WERI-Rb-1 (cell line): Measurements from ENCODE around the gene CCDC183.
A peak's percentile ranks its signal among the peaks of the same experiment; 100 is the strongest.

Experiments
- DNase-seq: peaks from one replicate; pipeline ENCODE4 v3.0.0-alpha.2; 2020
- H3K27ac ChIP-seq: fragments of 250-450 bp; sonication (Bioruptor Pico); 2 replicates; pipeline ENCODE4 v1.5.1; 2020; ENCODE audit warnings: mild to moderate bottlenecking, moderate library complexity
- H3K27me3 ChIP-seq: fragments of 250-450 bp; sonication (Bioruptor Pico); 2 replicates; pipeline ENCODE4 v1.5.1; 2021; ENCODE audit warnings: mild to moderate bottlenecking, low read depth, moderate library complexity; ENCODE audit not compliant: insufficient read depth, severe bottlenecking
- H3K36me3 ChIP-seq: fragments of 250-450 bp; sonication (Bioruptor Pico); 2 replicates; pipeline ENCODE4 v1.5.1; 2020; ENCODE audit warnings: mild to moderate bottlenecking, moderate library complexity
- H3K4me3 ChIP-seq: 2 replicates; pipeline ENCODE4 v1.5.1; 2011; ENCODE audit warnings: low read depth, mild to moderate bottlenecking, control low read depth, low read length
- H3K9me3 ChIP-seq: fragments of 250-450 bp; sonication (Bioruptor Pico); 2 replicates; pipeline ENCODE4 v1.5.1; 2021; ENCODE audit warnings: mild to moderate bottlenecking, moderate library complexity; ENCODE audit not compliant: severe bottlenecking
- TF ChIP-seq, protein P1 (sequence below): IDR thresholded peaks from 2 replicates; pipeline ENCODE4 v1.5.1; 2011; ENCODE audit warnings: low read depth, mild to moderate bottlenecking, control low read depth, inconsistent platforms, low read length

Gene CCDC183

DNA sequence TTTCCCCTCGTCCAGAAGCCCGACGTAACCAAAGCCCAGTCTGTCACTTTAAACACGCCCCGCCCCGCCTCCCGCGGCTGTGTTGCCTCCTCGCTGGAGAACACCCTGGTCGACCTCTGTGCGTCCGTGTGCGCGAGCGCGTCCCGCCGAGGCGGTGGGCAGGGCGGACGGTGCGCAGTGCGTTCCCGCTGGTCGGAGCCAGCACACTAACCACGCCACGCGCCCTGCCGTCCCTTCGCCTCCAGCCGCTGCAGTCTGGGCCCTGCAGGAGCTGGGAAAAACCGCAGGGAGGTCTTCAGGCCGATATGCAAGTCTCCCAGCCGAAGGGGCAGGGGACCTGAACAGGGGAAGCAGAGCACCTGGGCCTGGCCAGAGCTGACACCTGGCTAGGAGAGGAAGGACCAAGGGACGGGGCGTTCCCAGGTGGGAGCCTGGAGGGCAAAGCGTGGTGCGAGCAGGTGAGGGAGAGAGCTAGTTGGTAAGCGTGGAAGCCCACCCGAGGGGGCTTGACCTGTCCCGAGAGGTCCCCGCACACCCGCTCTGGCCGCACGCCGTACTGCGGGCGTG lies 51.8 kb downstream of the CCDC183 start:
- peak; percentile 92 for DNase-seq
- no peaks in the 10 kb centered on the region for H3K9me3 ChIP-seq
- H3K36me3 ChIP-seq = peaks cover 33% of the 10 kb centered on the region
- H3K4me3 ChIP-seq = peak overlapping the region; percentile 72
- H3K27ac ChIP-seq = peak overlapping the region; percentile 98
- H3K27me3 ChIP-seq = no peaks in the 10 kb centered on the region
- TF ChIP-seq, protein P1, sequence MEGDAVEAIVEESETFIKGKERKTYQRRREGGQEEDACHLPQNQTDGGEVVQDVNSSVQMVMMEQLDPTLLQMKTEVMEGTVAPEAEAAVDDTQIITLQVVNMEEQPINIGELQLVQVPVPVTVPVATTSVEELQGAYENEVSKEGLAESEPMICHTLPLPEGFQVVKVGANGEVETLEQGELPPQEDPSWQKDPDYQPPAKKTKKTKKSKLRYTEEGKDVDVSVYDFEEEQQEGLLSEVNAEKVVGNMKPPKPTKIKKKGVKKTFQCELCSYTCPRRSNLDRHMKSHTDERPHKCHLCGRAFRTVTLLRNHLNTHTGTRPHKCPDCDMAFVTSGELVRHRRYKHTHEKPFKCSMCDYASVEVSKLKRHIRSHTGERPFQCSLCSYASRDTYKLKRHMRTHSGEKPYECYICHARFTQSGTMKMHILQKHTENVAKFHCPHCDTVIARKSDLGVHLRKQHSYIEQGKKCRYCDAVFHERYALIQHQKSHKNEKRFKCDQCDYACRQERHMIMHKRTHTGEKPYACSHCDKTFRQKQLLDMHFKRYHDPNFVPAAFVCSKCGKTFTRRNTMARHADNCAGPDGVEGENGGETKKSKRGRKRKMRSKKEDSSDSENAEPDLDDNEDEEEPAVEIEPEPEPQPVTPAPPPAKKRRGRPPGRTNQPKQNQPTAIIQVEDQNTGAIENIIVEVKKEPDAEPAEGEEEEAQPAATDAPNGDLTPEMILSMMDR = no peak

DNA sequence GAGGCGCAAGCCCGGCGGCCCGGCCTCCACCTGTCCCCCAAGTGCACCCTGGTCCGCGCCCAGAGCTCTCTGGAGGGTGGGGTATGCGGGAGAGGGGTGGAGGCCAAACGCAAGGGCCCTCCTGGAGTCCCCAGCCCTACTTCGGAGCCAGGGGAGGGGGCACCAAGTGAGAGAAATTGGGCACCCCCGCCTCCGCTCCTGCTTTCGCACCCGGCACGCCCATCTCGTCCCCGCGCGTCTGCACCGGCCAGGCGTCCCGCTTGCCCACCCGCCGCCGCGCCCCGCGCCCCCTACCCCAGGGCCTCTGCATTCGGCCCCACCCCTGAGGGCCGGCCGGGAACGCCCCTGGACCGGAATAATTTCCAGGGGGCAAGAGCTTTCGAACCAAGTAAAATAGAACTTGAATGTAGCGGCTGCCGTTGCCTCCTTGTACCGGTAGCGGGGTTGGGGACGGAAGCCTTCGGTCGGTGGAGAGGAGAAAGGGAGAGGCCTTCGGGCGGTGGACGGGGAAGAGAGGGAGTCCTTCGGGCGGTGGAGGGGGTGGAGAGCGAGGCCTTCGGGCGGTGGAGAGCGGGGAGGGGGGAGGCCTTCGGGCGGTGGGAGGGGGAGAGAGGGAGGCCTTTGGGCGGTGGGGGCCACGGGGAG lies 52.4 kb downstream of the CCDC183 start:
- Histone ChIP-seq H3K36me3 (peaks cover 33% of the 10 kb centered on the region), H3K27me3 (no peaks in the 10 kb centered on the region), H3K27ac (peak overlapping the region; percentile 98), H3K4me3 (peak overlapping the region; percentile 72), H3K9me3 (no peaks in the 10 kb centered on the region)
- DNase-seq = no peak
- TF ChIP-seq, protein P1 = no peak

DNA sequence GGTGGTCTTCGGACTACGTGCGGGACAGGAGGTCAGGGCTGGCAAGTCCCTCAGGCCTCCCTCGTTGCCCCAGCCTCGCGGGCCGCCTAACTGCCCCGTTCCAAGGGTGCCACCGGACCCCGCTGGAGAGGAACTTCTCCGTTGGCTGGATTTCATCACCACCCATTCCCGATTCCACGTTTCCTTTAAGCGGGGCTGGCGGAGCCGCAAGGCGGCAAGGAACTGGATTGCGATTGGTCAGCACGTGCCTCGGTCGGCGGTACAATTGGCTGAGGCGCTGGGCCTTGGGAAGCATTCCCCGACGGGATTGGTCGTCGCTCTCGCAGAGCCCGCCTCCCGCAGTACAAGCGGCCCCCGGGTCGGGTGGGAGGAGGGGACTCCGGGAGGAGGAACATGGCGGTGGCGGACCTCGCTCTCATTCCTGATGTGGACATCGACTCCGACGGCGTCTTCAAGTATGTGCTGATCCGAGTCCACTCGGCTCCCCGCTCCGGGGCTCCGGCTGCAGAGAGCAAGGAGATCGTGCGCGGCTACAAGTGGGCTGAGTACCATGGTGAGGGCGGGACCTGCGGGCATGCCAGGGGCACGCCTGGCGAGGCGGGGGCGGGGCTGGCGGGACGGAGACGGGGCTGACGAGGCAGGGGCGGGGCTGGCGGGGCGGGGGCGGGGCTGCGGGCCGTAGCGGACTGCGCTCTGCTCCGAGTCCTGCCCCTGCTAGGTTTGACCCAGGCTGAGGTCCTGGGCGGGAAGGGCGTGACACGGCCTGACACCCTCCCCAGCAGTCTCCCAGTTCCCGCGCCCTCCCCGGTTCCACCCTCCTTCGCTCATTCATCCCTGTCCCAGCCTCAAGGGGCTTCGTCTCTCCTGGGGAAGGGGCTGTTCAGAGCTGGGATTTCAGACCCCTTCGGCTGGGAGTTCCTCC lies 53.2 kb downstream of the CCDC183 start, which contains the start of gene PHPT1:
Gene PHPT1, plus strand, starts transcription at position 372 of the 922 bp plus-strand sequence. Its CDS starts 22 bp downstream, at position 394.
- Histone ChIP-seq H3K36me3 (peaks cover 34% of the 10 kb centered on the region), H3K27me3 (no peaks in the 10 kb centered on the region), H3K9me3 (no peaks in the 10 kb centered on the region), H3K27ac (peak within 1 kb of the TSS; percentile 98), H3K4me3 (peak within 1 kb of the TSS; percentile 72)
- TF ChIP-seq, protein P1 = no peak
- peak; percentile 99 for DNase-seq

DNA sequence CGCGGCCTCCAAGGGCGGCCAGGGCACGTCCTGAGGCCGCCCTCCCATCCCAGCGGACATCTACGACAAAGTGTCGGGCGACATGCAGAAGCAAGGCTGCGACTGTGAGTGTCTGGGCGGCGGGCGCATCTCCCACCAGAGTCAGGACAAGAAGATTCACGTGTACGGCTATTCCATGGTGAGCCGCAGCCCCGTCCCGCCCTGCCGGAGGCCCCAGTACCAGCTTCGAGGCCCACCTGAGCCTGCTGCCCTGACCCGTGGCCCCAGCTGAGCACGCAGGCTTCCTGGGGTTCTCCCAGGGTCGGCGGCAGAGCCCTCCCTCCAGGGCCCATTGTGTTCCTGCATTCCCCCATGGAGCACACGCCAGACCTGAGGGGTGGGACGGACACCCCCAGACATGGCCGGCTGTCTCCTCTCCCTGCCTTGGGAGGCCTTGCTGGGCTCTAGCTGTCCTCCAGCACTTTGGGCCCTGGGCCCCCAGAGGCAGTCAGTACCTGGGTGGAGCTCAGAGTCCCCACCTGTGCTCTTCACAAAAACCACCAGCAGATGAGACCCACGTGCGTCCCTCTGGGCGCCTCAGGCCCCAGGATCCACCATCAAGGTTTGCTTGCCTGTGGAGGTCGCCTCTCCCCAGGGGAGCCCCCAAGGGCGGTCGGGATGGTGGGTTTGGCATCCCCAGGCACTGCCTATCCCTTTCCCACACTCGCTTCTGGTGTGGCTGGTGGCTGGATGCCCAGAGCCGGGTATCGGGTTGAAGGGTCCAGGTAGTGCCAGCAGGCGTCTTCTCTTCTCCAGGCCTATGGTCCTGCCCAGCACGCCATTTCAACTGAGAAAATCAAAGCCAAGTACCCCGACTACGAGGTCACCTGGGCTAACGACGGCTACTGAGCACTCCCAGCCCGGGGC lies 54.1 kb downstream of the CCDC183 start:
- TF ChIP-seq, protein P1 = no peak
- Histone ChIP-seq H3K27me3 (no peaks in the 10 kb centered on the region), H3K36me3 (peaks cover 41% of the 10 kb centered on the region), H3K4me3 (peak overlapping the region; percentile 72), H3K9me3 (no peaks in the 10 kb centered on the region), H3K27ac (peak overlapping the region; percentile 98)
- no peak for DNase-seq
